Measurements from ENCODE around the gene ARL6IP5.

ARL6IP5 gene, protein sequence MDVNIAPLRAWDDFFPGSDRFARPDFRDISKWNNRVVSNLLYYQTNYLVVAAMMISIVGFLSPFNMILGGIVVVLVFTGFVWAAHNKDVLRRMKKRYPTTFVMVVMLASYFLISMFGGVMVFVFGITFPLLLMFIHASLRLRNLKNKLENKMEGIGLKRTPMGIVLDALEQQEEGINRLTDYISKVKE

DNA sequence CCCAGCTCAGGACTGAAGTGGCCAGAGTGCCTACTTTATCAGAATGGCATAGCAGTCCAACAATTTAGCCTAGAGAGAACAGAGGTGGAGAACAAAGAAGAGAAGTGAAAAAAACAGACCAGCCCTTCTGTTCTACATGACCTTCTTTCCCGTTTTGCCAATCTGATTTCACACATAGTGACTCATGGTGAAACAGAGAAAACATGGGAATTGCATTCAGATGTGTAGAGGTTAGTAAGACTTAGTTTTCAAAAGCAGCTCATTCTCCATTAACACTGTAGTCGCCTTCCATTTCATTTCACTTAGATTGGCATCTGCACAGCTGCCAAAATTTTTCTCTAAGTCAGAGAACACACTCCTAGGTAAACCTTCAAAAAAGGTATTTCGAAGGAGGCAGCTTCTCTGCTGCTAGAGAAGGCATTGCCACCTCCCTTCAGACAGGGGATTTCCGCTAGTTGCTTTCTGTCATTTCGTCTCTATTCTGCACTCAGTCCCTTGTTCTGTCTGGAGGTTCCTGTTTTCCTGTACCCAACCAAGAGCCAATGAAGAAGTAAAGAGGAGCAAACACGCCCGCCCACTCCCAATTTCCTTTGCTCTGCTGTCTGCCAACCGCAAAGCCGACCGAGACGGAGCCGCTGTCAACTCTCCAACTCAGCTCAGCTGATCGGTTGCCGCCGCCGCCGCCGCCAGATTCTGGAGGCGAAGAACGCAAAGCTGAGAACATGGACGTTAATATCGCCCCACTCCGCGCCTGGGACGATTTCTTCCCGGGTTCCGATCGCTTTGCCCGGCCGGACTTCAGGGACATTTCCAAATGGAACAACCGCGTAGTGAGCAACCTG is at the start of gene ARL6IP5:
Gene ARL6IP5, plus strand, starts transcription at position 612 of the 842 bp plus-strand sequence. Its CDS starts 111 bp downstream, at position 723.
- peak; percentile 61 to 85 (median 80) for DNase-seq (ENCODE audit: low read depth in 3 of 3)

DNA sequence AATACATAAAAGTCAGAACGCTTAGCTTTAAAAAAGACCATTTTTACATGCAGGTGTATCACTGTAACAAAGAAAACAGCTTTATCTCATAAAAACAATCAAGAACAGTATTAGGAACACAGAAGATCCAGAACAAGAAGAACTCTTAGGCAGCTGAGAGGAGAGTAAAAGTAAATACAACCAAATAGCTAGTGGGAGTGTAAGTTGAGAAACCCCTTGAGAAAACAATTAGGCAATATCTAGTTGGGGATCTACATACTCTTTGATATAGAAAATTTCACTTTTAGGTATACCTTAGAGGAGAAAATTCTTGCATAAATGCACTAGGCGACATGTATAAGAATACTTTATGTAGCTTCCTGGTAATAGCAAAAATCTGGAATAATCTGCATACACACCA is 40.1 kb upstream of the ARL6IP5 start:
- DNase-seq (ENCODE audit: low read depth in 3 of 3) = no peak

DNA sequence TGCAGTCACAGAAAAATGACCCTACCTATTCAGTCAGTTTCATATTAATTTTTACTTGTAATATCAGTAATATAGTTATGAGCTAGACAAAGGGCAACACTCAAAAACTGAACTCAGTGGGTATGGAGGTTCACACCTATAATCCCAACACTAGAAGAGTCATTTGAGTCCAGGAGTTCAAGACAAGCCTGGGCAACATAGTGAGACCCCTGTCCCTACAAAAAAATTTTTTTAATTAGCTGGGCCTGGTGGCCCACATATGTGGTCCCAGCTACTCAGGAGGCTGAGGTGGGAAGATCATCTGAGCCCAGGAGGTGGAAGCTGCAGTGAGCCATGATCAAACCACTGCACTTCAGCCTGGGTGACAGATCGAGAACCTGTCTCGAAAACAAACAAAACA is 35.7 kb upstream of the ARL6IP5 start:
- DNase-seq (ENCODE audit: low read depth in 3 of 3) = no peak

GRCh38 chr3:69051756-69052471 is 32.8 kb upstream of the ARL6IP5 start, which contains the start of gene TMF1:
Gene TMF1 (minus strand): TSS chr3:69052333. CDS start chr3:69052086, 247 bp downstream.
- DNase-seq (ENCODE audit: low read depth in 3 of 3) = peak; percentile 93 to 96 (median 93)

GRCh38 chr3:69052472-69052898 is 32.3 kb upstream of the ARL6IP5 start:
- DNase-seq (ENCODE audit: low read depth in 3 of 3) = no peak

DNA sequence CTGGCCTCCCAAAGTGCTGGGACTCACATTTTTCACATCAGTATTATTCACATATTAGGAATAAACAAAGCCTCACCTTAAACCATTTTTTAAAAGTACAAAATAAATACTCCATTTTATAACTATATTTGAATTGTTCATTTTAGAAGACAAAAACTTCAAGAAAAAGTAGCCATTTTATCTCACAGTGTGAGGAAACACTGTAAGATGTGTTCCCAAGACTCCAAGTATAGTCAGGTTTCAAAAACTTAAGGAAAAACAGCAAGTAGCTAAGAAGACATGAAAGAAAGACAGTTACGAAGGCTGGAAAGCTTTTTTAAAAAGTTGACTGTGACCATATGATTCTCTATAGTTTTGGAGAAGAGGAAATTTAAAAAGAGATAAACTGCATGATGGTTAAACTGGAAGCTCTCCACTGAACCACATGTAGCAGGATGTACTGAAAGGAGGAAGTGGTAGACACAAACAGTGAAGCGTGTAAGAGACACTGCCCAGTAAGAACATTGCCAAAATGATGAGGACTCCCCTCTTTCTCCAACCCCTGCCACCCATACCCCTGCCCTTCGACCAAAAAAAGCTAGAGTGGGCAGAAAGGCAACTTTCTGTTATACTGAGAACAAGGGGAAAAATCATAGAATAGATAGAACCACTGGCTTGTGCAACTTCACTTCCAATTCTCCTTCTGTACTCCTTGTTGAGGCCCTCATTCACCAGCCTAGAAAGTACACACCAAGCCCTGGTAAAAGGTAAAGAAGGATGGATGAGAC is 26.4 kb upstream of the ARL6IP5 start:
- no peak for DNase-seq (ENCODE audit: low read depth in 3 of 3)

DNA sequence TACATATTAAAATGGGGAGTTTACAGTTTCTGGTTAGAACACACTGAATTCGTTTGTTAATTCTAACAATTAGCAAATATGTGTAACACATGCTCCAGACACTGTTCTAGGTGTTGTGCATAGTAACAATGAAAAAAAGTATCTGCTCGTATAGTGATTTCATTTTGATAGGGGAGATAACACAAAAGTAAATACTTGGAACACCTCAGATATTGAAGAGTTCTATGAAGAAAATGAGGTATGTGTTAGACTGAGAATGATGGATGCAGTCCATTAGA is 25.9 kb upstream of the ARL6IP5 start:
- DNase-seq (ENCODE audit: low read depth in 3 of 3) = no peak

DNA sequence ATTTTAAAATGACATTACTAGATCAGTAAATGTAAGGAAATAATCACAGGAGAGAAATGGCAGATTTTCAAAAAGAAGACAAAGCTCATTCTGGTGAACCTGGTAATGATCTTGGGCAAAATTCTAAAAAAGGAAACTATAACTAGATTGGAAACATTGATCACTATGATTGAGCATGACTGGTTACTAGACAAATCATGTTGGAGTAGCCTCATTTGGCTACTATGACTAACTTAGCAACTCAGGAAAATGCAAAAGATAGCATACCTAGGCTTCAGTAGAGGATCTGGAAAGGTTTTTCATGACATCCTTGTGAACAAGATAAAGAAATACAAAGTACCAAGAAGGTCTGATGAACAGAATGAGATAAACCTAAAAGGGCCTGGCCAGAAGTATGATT is 25.0 kb upstream of the ARL6IP5 start:
- DNase-seq (ENCODE audit: low read depth in 3 of 3) = no peak

DNA sequence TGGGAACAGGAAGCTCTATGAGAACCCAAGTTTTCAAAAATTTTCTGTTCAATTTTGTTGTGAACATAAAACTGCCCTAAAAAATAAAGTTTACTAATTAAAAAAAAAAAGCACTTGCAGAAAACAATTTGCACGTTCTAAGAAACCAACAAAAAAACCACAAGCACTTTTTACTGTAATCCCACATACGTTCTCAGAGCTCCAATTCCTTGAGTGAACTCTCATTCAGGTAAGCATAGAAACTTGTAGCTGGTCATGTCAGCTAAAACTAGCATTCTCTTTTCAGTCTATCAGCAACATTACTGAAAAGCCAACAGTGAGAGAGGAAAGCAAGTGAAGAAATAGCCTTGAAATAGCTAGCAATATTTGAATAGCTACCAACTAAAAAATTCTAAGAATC is 21.1 kb upstream of the ARL6IP5 start:
- DNase-seq (ENCODE audit: low read depth in 3 of 3) = no peak

GRCh38 chr3:69065318-69065964 is 19.3 kb upstream of the ARL6IP5 start:
- no peak for DNase-seq (ENCODE audit: low read depth in 3 of 3)

GRCh38 chr3:69066121-69066520 is 18.6 kb upstream of the ARL6IP5 start:
- no peak for DNase-seq (ENCODE audit: low read depth in 3 of 3)

GRCh38 chr3:69072928-69073327 is 11.8 kb upstream of the ARL6IP5 start:
- no peak for DNase-seq (ENCODE audit: low read depth in 3 of 3)

DNA sequence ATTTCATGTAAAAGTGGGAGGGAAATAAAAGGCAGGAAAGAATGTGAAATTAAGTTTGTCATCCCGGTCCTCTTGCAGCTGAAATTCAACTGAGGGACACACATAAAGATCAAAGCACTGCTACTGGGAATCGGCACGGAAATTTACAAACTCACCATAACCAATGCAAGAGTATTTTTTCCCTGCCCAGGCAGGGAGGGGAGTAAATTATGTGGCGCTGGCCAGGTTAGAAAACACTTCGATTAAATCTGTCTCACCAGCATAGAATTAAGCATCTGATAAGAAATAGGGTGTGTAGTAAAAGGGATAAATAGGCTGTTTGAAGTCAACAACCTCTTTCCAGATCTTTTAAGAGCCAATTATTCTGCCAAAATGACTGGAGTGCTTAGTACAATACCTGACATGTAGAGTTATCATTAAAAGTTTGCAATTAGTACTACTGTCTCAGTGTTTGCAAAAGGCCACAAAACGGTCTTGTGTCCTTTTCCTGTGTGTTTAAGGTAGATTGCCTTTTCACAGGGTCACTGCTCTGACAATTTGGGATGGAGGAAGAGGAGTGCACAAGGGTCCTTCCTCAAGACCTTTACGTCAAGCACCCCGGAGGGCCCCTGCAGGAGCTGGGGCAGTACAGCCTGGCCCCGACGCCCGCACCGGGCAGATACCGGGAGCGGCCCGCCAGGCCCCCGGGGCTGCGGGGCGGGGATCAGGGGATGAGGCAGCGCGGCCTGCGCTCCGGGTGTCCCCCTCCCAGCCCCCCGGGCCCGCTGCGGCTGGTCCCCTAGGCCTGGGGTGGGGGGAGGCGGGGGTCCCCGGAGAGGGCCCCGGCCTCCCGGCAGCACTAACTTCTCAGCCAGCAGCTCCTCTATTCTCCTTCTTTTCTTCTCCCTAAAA is 5.2 kb upstream of the ARL6IP5 start:
- peak in 1 of 3 experiments; percentile 19 for DNase-seq (ENCODE audit: low read depth in 3 of 3)

- peak; percentile 87 to 90 (median 90) for DNase-seq (ENCODE audit: low read depth in 3 of 3)
These were observed 4.4 kb upstream of the ARL6IP5 start, which contains the start of gene UBA3 for GRCh38 chr3:69080233-69080920. Gene UBA3 (minus strand): TSS chr3:69080365. CDS start chr3:69080353, 12 bp downstream.

GRCh38 chr3:69081583-69082262 is 3.0 kb upstream of the ARL6IP5 start:
- DNase-seq (ENCODE audit: low read depth in 3 of 3) = no peak

- DNase-seq (ENCODE audit: low read depth in 3 of 3) = no peak
These were observed 2.4 kb upstream of the ARL6IP5 start for GRCh38 chr3:69082361-69082760.

- DNase-seq (ENCODE audit: low read depth in 3 of 3) = peak in 2 of 3 experiments; percentile 47 to 60
These were observed 1.9 kb upstream of the ARL6IP5 start for GRCh38 chr3:69082805-69083204.

DNA sequence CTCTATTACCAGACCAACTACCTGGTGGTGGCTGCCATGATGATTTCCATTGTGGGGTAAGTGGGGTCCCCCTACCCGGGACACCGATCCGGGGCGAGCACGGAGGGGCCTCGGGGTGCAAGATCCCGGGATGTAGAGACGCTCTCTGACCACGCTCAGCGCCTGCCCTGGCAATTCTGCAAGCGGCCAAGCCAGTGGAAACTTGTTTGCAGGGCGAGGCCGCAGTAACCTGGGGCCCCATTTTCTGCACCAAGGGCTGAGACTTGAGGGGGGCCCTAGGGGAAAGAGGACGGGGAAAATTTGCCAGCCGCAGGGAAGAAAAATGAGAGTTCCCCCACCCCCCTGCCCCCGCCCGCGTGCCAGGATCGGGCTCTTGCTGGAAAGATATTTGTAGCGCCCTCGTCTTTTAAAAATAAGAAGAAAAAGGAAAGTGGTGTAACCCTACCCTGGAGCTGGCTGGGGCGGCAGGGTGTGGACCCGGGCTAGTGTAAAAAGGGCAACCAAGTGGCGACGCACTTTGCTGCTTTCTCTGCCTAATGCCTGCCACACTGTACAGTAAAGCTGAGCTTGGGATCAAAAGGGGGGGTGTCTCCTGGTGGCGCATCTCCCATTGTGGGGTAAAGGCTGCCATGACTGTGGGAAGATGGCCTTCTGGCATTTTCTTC is 563 bp downstream of the ARL6IP5 start:
- DNase-seq (ENCODE audit: low read depth in 3 of 3) = no peak

Data from stimulated activated CD4-positive, alpha-beta T cell treated with anti-CD3 and anti-CD28 coated beads, TNF-alpha, amount 100 ng/mL, for 4 hours (primary cell).